Fibroblast of upper back skin (primary cell): ENCODE data around the gene TMEM204.

ENCODE experiments used
- DNase-seq: peaks from one replicate; pipeline ENCODE4 v3.0.0-alpha.2; 2013

TMEM204 gene

DNA sequence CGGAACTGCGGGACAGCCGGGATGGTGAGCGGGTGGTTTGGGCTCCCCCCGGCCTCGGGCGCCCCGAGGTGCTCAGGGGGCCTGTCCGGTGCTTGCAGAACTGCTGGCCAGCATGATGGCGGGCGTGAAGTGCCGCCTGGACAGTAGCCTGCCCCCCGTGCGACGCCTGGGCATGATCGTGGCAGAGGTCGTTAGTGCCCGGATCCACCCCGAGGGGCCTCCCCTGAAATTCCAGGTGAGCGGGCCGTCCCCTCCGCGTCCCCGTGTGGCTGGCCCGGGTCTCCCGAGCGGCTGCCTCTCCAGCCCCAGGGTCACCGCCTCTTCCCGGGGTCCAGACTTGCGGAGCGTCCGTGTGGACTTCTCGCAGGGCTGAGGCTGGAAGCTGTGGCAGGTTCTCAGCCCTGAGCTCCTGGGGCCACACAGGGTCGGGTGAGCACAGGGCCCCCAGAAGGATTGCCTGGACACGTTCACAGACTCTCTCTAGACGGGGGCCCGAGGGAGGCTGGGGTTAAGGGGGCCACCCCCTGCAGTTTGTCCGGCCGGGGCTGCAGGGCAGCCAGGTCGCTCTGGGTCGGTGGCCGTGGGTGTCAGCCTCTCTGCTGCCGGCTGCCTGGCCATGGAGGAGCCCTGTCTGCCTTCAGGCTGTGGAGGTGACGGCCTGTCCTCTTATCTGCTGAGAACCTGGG is 32.9 kb upstream of the TMEM204 start:
- no peak for DNase-seq

DNA sequence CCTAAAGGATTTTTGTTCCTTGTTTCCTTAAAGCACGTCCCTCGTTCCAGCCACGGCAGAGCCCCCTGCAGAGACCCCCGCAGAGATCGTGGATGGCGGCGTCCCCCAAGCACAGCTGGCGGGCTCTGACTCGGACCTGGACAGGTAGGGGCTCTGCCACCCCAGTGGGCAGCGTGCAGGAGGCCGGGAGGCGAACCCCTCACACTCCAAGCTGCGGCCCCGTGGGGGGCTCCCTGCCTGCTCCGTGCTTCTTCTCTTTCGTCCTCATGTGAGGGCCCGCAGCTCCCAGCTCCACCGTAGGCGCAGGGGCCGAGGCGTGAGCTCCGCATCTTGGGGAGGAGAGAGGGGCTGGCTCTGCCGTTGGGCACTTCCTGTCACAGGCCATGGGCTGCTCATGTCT is 31.8 kb upstream of the TMEM204 start:
- DNase-seq: no peak

DNA sequence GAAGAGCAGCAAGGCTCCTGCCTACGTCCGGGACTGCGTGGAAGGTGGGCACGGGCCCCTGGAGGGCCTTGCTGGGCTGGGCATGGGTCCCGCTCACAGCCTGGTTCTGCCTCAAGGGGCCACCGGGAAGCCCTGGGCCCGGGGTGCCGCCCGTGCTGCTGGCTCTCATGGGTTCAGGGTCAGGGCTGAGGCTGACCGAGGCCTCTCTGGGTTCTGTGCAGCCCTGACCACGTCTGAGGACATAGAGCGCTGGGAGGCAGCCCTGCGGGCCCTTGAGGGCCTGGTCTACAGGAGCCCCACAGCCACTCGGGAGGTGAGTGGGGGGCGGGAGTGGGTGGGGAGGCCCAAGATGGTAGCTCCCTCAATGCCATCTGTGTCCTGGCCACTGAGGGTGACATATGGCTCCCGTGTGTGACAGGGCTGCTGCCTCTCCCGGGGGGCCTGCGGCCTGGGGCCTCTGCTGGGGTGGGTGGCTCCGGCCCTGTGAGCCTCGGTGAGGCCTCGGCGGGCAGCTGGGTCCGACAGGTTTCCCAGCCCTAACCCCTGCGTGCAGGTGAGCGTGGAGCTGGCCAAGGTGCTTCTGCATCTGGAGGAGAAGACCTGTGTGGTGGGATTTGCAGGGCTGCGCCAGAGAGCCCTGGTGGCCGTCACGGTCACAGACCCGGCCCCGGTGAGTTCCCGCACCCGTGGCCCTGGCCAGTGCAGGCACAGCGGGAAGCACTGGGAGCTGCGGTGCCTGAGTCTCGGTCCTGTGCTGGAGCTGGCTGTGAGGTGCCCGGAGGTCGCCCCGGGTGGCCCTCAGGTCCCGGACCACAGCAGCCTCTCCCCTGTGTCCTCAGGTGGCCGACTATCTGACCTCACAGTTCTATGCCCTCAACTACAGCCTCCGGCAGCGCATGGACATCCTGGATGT is 31.1 kb upstream of the TMEM204 start:
- DNase-seq: no peak

DNA sequence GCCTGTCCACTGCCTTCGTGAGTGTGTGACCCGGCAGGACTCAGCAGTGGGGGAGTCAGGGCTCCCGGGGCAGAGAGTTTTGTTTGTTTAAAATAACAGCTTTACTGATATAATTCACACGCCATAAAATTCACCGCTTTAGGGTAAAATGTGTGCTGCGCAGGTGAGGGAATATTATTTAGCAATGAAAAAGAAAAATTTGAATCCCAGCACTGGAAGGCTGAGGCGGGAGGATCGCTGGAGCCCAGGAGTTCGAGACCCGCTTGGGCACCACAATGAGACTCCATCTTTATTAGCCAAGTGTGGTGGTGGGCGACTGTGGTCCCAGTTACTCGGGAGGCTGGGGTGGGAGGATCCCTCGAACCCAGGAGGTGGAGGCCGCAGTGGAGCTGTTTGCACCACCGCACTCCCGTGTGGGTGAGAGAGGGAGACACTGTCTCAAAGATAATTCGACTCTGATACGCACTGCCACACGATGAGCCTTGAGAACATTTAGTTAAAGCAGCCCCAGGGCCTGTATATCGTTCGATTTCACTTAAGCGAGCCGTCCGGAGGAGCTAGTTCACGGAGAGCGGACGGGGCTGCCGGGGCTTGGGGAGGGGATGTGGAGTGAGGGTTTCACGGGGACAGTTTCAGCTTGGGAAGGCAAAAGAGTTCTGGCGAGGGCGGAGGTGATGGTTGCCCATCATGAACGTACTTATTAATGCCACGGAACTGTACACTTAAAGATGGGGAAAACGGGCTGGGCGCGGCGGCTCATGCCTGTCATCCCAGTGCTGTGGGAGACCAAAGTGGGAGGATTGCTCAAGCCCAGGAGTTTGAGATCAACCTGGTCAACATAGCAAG is 30.1 kb upstream of the TMEM204 start:
- no peak for DNase-seq

DNA sequence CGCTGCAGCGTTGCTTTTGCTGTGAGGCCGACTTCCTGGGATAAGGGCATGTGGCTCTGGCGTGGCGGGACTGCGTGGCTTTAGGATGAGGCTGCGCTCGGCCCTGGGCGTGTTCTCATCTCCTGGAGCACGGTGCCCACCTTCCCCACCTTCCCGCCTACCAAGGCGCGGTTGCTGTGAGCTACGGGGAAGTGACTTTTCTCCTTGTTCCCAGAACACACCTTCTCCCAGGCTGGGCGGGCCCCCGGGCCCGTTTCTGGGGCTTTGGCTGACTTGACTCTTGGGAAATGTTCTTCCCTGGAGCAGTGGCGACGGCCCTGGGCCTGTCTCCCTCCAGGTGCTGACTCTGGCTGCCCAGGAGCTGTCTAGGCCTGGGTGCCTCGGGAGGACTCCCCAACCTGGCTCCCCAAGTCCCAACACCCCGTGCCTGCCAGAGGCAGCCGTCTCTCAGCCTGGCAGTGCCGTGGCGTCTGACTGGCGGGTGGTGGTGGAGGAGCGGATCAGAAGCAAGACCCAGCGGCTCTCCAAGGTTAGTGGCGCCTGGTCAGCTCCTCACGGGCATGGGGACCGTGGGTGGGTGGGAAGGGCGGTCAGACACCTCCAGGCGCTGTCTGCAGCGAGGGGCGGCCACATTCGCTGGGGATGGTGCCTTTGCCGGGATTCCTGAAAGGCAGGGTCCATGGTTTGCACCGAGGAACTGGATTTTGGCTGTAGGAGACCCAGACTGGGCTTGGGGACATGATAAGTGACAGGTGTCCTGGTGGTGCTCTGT is 28.2 kb upstream of the TMEM204 start:
- no peak for DNase-seq

DNA sequence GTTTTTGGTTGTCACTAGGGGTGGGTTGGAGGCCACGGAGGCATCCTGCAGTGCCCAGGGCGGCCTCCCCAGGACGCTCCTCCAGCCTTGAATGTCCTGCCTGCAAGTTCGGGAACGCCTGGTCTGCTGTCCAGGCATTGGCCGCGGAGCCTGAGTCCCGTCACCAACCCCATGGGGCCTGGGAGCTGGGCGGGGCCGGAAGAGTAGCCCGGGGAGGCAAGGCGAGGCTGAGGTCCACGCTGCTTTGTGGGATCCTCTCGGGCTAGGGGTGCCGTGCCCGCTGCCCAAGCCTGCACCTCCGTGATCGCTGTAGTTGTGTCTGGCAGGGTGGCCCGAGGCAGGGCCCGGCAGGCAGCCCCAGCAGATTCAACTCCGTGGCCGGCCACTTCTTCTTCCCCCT is 27.6 kb upstream of the TMEM204 start:
- DNase-seq: no peak

DNA sequence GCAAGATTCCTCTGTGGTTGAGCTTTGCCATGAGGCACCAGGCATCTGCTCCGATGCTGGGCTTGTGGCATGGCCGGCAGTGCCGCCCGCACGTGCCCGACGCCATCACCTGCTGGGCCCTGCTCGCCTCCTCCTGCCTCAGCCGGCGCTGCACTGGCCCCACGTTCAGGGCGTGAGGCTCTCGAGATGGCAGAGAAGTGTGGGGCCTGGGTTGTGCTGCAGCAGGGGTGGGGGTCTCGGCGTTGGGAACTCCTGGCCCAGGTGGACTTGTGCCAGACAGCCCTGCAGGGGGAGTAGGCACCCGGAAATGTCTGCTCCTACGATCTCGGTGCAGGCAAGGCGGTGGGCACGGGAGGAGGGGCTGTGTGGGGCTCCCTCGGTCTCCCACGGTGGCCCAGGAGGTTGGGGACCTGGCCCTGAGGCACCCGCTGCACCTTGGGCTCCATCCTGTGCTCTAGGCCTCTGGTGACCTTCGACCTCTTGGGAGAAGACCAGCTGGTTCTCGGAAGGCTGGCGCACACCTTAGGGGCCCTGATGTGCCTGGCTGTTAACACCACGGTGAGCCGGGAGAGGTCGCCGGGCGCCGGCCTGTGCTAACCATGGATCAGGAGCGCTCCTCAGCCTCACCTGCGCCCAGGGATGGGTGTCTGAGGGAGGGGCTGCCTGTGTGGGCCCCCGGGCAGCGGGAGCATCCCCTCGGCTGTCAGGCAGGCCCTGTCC is 26.8 kb upstream of the TMEM204 start:
- DNase-seq: no peak

DNA sequence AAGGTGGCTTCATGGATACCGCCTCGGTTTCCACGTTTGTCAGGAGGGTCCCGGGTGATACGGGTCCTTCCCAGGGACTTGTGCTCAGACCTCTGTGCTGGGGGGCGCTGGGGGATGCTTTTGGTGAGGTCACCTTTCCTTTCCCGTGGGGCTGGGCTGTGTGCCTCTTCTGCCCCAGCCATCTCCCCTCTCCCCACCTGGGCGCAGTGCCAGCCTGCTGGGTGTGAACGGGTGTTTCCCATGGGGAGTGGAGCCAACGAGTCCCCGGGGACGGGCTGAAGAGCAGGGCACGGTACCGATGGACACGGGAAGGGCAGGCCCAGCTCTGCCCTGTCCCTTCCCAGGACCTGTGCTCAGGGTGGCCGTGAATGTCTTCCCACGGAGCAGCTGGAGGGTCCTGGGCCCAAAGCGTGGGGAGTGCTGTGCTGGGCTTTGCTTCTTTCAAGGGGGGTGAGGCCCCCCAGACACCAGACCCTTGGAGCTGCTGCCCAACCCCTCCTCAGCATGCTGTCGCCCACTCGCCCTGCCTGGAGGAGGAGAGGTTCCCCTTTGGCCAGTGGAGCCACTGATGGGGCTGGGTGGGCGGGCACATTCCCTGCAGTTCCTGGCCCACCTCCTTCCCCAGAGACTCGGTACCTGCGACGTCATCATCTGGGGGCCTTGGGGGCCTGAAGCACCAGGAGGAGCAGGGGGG is 24.8 kb upstream of the TMEM204 start:
- DNase-seq: no peak

DNA sequence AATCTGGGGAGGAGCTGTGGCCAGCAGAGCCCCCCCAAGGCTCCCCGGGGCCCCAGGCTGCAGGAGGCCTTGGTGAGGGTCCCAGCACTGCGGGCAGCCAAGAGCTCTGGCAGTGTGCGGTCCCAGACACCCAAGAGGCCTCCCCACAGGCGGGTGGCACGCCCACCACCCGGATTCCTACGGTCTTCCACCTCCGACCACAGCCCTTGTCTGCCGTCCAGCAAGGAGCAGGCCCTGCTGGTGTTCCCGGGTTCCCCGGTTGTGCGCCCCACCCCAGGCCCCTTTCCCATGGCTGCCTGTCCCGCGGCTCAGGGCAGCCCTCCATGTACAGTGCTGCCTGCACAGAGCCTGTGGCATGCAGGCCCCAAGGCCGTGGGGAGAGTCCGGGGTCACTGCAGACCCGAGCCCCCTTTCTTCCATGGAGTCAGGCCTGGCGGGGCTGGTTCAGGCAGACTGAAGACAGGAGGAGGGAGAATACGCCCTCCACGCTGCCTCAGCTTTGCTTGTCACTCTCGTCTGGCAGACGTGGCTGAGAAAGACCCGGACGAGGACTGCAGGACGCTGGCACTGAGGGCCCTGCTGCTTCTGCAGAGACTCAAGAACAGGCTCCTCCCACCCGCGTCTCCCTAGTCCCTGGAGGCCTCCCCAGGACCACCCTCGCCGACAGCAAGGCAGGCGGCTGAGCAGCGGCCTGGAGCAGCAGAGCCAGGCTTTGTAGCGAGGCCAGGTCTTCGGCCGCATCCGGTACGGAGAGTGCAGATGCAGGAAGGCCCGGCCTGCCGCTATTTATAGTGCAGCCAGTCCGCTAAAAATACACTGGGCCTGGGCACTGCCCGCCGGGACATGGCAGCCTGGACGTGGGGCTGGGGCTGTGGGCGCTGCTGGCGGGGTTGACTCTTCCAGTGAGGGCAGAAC is 23.9 kb upstream of the TMEM204 start:
- no peak for DNase-seq

DNA sequence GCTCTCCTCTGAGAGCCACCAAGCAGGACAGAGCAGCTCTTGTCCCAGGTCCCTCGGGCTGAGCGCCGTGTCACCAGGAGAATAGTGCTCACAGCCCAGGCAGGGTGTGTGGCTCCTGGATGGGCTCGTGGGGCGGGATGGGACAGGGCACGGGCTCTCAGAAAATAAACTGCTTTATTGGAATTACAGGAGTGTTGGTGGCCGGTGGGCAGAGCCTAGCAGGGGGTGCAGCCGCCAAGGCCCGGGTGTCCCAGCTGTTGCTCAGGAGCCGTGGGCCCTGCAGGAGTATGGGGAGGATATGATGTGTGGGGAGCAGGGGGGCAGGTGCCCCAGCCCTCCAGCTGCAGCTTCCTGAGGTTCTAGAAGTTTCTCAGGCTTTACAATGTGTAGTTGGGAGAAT is 23.2 kb upstream of the TMEM204 start:
- no peak for DNase-seq

DNA sequence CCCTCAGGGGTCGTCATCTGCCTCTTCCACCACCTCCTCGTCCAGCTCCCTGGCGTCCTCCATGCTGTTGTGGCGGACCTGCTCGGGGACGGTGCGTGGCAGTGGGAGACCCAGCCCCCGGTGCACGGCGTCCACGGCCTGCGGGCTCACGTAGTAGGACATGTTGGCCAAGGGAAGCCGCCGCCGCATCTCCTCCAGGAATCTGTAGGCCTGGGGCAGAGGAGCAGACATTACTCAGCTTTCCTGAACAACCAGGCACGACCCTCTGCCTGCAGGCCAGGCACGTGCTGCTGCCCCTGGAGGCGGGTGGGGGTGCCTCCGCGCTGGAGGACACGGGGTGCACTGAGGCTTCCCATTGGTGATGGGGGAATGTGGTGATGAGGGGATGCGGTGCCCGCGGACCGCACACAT is 22.5 kb upstream of the TMEM204 start:
- no peak for DNase-seq

DNA sequence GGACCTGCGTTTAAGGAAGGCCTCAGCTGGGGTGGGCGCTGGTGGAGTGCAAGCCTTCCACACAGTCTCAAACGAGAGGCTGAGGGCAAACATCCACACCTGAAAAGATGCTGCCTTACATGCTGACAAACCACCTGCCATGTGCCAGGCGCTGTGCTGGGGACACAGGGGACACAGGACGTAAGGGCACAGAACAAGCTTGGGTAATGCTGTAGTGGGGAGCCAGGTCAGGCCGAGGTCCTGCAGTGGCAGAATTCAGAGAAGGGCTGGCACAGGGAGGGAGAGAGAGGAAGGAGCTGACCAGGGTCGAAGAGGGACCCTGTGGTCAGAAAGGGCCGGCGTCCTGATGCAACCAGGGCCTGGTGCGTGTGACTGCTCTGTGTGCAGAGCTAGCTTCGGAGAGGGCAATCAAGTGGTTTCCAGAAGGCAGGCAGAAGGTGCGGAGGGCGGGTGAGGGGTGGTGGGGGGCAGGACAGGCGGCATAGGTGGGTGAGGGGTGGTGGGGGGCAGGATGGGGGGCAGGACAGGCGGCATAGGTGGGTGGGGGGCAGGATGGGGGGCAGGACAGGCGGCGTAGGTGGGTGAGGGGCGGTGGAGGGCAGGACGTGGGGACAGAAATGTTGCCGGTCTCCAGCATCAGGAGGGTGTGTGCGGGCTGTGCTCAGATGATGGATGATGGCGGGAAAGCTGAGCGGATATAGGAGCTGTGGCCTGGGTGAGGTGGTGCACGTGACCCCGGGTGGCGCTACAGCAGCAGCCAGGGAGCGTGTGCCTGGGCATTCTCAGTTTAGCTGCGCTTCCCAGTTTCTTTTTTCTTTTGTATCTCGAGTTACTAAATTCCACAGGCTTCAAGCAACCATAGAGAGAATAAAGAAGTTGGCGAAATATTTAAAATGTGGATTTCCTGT is 21.6 kb upstream of the TMEM204 start:
- no peak for DNase-seq

DNA sequence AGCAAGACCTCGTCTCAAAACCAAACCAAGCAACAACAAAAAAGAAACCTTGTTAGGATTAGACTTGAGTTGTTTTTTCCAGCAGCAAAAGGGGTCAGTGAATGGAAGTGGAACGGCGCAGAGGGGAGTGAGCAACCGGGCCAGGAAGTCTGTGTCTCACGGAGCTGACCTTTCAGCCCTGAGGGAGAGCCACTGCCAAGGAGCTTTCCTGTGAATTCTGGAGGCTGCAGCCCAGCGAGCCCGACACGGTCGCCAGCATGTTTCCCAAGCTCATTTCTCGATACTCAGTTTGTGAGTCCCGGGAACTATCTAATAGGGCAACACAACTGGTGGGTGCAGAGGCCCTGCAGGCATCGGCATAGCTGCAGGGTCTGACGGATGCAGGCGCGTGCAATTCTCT is 20.7 kb upstream of the TMEM204 start:
- DNase-seq: no peak

DNA sequence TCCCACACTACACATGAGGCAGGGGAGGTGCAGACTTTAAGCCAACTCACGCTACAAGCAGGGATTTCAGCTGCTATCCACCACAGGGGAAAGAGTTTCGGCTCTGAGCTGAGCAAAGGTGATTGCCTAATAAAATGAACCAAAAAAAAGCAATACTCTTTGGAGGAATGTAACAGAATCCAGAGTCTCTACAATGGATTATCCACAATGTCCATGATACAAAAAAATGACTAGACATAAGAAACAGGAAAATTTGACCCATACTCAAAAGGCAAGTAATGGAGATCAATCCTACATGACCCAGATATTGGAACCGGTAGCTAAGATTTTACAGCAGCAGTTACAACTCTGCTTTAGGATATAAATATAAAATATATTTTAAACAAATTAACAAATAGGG is 19.0 kb upstream of the TMEM204 start:
- DNase-seq: no peak

DNA sequence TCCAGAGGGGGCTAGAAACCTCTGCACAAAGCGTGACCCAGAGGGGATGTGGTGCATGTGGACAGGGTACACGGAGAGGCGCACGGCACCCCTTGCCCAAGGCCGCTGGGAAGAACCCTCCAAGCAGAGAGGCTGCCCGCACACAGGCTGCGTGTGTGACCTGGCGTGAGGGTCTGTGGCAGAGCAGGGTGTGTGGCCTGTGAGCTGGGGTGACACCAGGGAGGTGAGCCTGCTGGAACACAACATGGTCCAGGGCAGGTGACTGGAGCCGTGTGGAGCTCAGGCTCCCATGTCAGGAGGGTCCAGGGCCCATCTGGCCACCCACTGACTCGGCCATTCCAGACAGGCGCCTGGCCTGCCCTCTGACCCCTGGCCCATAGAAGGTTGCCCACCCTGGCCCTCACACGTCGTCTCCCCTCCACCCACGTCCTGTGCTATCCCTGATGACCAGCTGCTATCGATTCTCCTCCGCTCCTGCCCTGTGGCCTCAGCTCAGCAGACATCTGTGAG is 14.8 kb upstream of the TMEM204 start:
- no peak for DNase-seq

DNA sequence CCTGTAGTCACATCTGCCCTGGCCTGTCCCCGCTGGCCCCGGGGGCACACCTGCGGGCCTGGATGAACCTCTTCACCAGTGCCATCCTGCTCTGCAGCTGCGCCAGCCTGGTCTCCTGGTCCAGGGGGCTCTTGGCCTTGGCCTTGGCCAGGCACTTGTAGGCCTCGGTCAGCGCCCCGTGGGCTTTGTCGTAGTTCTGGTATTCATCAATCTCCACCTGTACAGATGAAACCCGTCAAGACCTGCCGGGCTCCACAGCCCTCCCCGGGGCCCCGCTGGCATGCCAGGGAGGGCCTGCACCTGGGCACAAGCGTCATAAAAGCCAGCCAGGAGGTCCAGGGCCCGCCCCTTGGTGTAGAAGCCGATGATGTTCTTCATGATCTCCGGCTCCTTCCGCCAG is 13.6 kb upstream of the TMEM204 start:
- DNase-seq: no peak

DNA sequence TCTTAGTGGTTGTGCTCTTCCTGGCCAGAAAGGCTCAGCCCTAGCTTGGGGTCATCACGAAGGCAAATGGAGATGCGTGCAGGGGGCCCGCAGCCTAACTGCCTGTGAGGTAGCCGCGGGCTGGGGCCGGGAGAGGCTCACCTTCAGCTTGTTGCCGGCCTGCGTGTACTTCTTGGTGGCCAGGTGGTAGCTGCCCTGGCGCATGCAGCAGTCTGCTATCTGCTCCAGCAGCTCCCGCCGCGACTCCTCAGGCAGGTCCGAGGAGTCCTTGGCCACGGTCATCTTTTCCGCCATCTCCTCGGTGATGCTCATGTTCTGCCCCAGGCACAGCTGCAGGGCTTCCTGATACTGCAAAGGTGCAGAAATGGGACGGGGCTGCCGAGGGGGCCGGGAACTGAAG is 13.0 kb upstream of the TMEM204 start:
- no peak for DNase-seq

DNA sequence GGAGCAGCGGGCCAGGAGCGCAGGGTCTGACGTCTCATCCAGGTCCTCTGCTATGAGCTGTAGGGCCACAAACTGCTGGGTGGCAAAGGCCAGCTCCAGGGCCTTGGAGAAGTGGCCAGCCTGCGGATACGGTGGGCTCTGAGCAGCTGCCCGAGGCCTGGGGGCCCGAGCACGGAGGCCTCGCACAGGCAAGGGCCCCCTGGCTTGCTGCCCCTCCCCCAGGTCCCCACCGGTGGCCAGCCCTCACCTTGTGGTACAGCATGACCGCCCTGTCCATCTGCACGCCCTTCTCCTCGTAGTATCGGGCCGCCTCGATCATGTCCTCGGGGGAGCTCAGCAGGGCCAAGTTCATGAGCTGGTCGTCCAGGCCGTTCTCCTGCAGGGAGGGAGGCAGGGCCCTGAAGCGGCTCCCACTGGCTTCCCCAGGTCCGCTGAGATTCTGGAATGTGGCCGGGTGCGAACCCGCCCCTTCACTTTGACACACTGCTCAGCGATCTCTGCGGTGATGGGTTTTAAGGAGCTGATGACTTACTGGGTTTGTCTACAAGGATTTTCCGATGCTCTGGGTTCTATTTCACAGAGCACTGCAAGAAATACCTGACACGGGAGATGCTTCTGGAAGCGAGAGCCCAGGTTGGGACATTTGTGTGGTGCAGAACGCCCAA is 9.8 kb upstream of the TMEM204 start:
- DNase-seq: no peak
